ENCODE data around the gene FUT1.

DNA sequence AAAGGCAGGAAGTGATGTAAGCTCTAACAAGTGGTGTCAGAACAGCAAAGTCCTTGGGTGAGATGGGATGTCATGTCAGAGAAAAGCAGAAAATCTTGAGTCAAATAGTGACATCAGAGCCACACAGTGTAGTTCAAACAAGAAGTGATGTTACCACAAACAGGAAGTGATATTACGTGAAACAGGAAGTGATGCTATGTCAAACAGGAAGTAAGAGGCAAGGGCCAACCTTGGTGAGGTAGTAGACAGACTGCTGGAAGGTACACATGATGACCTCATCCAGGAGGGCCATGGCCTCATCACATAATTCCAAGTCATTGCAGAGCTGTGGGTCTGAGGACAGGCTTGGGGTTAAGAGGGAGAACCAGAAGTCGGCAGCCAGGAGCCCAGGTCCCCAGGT, 25.9 kb downstream of the FUT1 start:
- TF ChIP-seq IRF4 (IDR thresholded peaks at IDR 0.05; ENCODE audit: low read depth, low read length) (no peak), POLR2AphosphoS5 (IDR thresholded peaks at IDR 0.05; ENCODE audit: low read length) (no peak), RAD51 (IDR thresholded peaks at IDR 0.05) (no peak), MYC (IDR thresholded peaks at IDR 0.05; ENCODE audit: insufficient read depth, insufficient read length, insufficient replicate concordance, low read length, severe bottlenecking) (no peak), EZH2 (IDR thresholded peaks at IDR 0.05; ENCODE audit: borderline replicate concordance, control insufficient read depth, low read depth, low read length) (no peak), RFX5 (IDR thresholded peaks at IDR 0.05; ENCODE audit: low read depth, low read length) (no peak), POLR2A (IDR thresholded peaks at IDR 0.05; ENCODE audit: low read depth, low read length) (no peak)
- TF ChIP-seq, protein P1, sequence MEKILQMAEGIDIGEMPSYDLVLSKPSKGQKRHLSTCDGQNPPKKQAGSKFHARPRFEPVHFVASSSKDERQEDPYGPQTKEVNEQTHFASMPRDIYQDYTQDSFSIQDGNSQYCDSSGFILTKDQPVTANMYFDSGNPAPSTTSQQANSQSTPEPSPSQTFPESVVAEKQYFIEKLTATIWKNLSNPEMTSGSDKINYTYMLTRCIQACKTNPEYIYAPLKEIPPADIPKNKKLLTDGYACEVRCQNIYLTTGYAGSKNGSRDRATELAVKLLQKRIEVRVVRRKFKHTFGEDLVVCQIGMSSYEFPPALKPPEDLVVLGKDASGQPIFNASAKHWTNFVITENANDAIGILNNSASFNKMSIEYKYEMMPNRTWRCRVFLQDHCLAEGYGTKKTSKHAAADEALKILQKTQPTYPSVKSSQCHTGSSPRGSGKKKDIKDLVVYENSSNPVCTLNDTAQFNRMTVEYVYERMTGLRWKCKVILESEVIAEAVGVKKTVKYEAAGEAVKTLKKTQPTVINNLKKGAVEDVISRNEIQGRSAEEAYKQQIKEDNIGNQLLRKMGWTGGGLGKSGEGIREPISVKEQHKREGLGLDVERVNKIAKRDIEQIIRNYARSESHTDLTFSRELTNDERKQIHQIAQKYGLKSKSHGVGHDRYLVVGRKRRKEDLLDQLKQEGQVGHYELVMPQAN (conservative IDR thresholded peaks at IDR 0.05) = no peak
- TF ChIP-seq, protein P2, sequence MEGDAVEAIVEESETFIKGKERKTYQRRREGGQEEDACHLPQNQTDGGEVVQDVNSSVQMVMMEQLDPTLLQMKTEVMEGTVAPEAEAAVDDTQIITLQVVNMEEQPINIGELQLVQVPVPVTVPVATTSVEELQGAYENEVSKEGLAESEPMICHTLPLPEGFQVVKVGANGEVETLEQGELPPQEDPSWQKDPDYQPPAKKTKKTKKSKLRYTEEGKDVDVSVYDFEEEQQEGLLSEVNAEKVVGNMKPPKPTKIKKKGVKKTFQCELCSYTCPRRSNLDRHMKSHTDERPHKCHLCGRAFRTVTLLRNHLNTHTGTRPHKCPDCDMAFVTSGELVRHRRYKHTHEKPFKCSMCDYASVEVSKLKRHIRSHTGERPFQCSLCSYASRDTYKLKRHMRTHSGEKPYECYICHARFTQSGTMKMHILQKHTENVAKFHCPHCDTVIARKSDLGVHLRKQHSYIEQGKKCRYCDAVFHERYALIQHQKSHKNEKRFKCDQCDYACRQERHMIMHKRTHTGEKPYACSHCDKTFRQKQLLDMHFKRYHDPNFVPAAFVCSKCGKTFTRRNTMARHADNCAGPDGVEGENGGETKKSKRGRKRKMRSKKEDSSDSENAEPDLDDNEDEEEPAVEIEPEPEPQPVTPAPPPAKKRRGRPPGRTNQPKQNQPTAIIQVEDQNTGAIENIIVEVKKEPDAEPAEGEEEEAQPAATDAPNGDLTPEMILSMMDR (IDR thresholded peaks at IDR 0.05 in 2 of 3, conservative IDR thresholded peaks at IDR 0.05 in 1 of 3; ENCODE audit: control insufficient read depth in 2 of 3, extremely low read depth in 1 of 3, insufficient read depth in 1 of 3, low read depth in 3 of 3, low read length in 3 of 3) = no peak

Measured in GM12878 (cell line).